HG02642 (cell line): Measurements from ENCODE around the gene KRTAP10-2.

ENCODE experiments used
- ATAC-seq: cut with Tn5 transposase; IDR thresholded peaks from one replicate; pipeline ENCODE4 v1.9.1; 2021; ENCODE audit warnings: mild to moderate bottlenecking; ENCODE audit not compliant: unreplicated experiment, poor library complexity

The KRTAP10-2 gene

DNA sequence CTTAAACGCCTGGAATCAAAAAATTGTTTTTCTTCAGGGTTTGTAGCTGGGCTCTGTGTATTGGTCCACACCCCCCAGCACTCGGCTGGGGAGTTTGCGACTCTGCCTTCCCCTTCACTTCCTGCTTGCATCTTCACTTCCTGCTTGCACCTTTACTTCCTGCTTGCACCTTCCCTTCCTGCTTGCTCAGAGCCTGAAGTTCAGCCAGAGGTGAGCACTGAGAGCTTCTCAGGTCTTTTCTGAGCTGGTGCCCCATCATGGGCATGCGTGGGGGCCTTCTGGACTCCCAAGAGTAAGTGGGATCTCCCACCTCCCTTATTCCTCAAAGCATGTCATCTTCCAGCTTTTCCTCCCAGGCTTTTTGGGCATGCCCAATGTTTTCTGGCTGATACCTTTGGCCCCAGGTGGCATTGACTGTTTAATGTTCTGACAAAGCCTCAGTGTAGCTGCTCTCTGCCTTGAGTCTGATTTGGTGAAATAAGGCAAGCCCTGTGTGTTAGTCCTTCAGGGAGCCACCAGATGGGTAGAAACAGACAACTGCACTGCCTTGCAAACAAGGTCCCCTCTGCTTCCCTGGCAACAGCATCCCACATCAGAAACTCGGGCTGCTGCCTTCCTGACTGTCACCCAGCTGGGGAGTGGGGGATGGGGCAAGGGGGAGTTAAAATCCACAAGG lies 3.5 kb downstream of the KRTAP10-2 start:
- no peak for ATAC-seq

DNA sequence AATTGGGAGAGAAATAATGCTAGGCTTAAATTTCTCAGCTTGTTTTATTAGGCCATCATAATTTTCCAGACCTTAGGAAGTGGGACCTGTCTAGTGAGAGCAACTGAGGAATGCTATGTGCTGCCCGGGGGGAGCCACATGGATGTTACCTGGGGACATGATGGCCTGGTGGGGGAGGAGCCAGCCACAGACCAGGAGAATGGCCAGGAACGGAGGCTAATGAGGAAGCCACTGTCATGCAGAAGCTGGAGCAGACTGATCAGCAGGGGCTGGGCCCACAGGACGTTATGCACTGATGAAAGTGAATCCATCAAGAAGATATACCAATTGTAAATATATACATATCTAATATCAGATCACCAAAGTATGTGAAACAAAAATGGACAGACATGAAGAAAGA lies 6.7 kb downstream of the KRTAP10-2 start:
- no peak for ATAC-seq

DNA sequence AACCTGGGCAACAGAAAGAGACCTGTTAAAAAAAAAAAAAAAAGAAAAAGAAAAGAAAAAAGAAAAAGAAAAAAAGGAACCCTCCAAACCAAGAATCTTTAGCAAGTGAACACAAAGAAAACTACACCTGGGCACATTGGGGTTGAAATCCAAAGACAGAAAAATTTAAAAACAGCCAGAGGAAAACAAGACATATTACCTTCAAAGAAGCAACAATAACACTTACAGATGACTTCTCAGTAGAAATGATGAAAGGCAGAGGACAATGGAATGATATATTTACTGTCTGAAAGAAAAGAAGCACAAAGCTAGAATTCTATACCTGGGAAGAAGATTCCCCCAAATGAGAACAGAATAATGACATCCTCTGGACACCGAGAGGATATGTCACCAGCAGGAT lies 8.6 kb downstream of the KRTAP10-2 start:
- no peak for ATAC-seq

DNA sequence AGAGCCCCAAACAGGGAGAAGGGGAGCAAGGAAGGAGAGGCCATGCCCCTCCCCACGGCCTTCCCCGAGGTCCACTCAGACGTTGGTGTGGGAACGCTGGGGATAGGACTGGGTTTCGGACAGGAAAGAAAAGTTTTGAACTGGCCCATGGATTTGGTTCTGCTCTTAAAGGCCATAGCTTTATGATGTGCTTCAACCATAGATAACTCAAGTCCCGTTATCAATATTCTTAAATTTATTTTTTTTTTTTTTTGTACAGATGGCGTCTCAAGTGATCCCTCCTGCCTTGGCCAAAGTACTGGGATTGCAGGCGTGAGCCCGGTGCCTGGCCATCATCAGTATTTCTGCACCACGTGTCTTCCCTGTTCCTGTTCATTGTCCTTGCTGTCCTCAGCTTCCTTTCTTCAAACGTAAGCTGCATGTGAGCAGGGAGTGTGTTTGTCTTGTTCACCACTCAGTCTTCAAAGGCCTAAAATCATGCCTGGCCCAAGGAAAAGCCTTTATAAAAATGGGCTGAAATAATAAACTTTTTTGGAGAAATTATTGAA lies 10.5 kb downstream of the KRTAP10-2 start:
- no peak for ATAC-seq

GRCh38 chr21:44539991-44540666 lies 11.2 kb downstream of the KRTAP10-2 start, which contains the start of gene KRTAP10-1:
TSS of gene KRTAP10-1 (minus strand) at chr21:44540195. CDS start at chr21:44540150, 45 bp downstream.
- ATAC-seq: no peak

DNA sequence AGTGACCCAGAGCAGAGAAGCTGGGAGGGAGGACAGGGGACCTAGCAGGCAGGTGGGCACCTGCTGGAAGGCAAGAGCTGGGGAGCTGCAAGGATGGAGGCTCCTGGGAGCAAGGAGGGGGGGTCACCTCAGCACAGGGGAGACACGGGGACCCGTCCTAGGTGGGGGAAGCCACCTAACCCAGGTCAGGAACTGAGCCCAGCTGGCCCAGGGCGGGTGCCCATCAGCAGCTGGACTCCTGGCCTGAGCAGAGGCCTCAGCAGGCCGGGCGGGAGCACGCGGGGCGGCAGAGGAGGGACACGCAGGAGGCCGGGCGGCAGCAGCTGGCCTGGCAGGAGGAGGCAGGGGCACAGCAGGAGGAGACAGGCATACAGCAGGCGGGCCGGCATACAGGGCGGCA lies 12.3 kb downstream of the KRTAP10-2 start:
- no peak for ATAC-seq

DNA sequence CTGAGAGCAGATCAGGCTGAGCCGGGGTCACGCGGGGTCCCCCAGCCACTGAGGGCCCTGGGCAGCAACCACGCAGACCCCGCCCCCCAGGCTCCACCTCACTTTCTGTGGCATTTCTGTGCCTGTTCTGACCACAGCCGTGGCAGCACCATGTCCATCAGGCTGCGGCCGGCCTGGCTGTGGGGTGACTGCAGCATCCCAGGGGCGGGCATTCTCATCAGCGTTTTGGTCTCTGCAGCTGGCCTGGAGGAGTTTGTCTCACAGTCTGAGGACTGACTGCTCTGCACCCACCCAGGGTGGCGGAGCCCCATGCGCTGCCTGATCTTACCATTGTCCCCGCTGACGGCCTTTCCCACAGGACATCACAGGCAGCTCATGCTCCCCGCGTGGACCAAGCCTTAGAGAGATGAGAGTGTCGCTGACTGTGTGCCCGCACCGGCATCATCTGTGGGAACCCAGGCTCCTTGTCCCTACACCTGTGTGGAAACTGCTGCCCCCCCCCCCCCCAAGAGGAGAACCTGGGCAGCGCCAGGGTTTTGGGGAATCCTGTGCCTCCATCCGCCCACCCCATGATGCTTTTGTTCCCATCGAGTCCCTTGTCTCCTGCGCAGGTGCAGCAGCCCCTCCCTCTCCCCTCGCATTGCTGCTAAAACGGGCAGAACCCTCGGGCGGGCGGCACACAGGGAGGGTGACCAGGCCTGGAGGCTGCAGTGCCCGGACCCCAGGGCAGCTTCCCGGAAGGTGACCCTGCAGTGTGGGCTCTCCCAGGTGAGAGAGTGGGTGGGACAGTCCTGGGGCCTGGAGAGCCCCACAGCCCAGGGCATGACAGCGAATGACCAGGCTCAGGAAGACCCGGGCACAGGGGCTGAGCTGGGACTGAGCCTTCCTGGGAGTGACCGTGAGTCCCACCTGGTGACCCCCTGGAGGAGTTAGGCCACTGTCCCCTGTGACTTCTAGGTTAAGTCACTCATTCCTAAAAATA lies 13.1 kb downstream of the KRTAP10-2 start:
- ATAC-seq: no peak

- no peak for ATAC-seq
Observed at GRCh38 chr21:44535963-44536362, 15.3 kb downstream of the KRTAP10-2 start.

- no peak for ATAC-seq
Observed at GRCh38 chr21:44534688-44535087, 16.6 kb downstream of the KRTAP10-2 start.

GRCh38 chr21:44533891-44534627 lies 17.2 kb downstream of the KRTAP10-2 start:
- ATAC-seq: no peak

- no peak for ATAC-seq
Observed at GRCh38 chr21:44533121-44533890, 18.0 kb downstream of the KRTAP10-2 start.

- no peak for ATAC-seq
Observed at GRCh38 chr21:44532712-44533111, 18.6 kb downstream of the KRTAP10-2 start.

- no peak for ATAC-seq
Observed at GRCh38 chr21:44531606-44532564, 19.4 kb downstream of the KRTAP10-2 start.

DNA sequence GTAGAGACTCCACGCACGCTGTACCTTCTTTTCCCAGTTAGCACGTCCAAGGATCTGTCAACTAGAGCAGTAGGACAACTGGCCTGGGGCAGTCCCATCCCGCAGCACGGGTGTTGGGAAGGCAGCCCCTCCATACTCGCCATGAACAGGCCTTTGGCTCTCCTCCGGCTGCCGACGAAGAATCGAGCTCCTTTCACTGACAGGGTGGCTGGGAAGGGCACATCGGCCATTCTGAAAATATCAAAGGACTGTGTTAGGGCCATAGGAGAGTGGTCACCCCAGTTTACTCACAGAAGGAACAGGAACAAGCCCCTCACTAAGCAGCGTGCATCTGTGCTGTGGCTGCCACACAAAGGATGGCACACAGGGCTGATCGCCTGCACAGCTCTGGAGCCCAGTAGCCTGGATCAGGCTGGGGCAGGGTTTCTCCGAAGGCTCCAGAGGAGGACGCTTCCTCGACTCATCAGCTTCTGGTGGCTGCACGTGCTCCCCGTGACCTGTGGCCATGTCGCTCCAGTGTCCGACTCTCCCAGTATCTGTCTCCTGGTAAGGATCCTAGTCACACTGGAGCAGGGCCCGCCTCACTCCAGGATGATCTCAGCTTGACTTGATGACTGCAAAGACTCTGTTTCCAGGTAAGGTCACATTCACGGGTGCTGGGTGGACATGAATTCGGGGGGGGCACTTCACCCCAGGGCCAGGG lies 20.3 kb downstream of the KRTAP10-2 start:
- ATAC-seq: no peak

GRCh38 chr21:44530221-44530902 lies 20.9 kb downstream of the KRTAP10-2 start:
- ATAC-seq: no peak

DNA sequence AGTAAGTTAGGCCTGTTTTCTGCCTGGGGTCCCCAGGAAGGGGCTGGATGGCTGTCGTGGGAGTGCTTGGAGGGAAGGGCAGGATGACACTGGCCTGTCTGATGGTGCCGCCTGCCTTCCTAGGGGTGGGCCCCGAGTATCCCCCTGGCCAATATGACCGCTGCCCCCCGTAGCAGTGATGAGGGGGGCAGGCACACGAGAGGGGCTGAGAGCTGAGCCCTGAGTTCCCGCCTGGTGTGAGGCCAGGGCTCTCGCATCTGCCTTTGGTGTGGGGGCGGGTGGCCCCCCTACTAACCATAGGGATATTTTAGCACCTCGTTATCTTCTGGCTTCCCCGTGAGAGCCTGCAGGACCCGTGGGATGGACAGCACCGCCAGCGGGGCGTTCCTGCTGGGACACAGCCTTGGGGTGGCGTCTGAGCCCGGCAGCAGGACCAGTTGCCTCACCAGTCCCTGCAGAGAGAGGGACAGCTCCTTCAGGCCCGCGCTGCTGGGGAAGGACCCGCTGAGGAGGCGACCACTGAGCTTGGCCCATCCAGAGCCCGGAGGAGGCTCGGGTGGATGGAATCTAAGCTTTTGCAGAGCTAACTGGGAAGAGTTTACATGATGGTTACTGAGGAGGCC lies 21.7 kb downstream of the KRTAP10-2 start:
- no peak for ATAC-seq
